Cerebellar cortex (tissue), 1 donor: ENCODE data around the gene SPRR2F.

ENCODE experiments used
- DNase-seq: peaks from one replicate; pipeline ENCODE4 v3.0.0-alpha.2; 2015; ENCODE audit warnings: low spot score

The SPRR2F gene

DNA sequence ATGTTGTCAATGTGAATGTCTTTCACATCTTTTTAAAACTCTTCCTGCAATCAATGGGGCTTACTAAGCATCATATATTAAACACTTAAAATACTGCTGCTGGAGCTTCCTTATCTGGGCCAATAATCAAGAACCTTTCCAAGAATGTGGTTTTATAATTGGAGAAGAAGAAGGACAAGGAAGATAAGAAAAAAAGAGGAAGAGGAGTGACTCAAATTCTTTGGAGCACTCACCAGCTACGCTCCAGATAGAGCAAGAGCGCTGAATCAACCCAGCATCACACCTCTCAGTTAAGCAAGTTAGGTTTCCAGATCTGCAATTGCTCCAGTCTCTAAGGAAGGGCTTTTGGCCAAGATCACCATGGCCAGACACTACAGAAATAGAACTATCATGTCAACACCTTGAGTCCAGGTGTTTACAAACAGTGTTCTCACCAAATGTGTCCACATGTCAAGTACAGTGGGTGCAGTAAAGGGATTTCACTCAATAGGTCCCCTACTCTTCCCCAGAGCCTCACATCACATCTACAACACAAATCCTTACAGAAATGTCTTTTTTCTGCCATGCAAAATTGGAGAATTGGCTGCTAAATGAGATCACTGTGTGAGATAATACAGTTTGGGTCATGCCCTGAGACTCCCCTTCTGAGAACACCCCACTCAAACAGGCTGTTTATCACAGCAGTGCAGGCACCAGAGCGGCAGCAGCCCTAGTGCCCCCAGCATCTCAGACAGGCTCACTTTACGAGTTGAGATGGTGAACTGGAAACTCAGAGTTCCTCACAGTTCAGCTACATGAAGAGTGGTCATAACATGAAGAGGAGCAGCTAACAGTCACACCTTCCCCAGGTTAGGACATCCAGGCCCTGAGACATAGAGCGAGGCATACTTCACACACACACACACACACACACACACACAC is 40.2 kb downstream of the SPRR2F start:
- DNase-seq, result no peak

DNA sequence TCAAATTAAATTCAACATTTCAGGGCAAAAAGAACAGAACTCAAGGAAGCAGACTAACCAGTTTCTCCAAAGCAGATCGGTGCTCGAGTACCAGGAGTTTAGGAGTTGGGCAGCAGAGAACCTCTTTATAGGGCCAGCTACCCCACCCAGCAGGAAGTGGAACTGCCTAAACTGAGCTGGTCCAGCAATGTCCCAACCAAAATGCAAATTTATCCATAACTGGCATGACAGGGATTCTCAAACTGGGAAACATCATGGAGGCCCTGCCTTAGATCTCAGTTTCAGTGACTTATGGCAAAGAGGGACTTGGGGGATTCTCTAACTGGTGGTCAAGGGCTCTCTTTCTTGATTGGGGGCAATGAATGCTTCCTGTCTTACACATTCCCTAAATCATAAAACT is 41.8 kb downstream of the SPRR2F start, which contains the start of gene SPRR2B:
Gene SPRR2B, minus strand, starts transcription at position 101 of the 400 bp plus-strand sequence. CDS start 772 bp downstream, outside the sequence.
- no peak for DNase-seq

GRCh38 chr1:153070243-153070642 is 43.1 kb downstream of the SPRR2F start:
- no peak for DNase-seq
